H1 (cell line): ENCODE measurements around the gene WDCP. TPM values are rescaled to one million over a fixed set of nuclear protein-coding genes. Genes with fewer than 3 reads are reported as not detected.

Source experiments
- BRCA1 ChIP-seq: IDR thresholded peaks from 2 replicates; pipeline ENCODE4 v1.6.1; 2012; ENCODE audit warnings: low read depth, low read length, improper control_type of control experiment
- CBX8 ChIP-seq: fragments of 300-800, 300-1000 bp; sonication (generic); IDR thresholded peaks from 2 replicates; pipeline ENCODE4 v1.7.1; 2016; ENCODE audit warnings: low read depth, low read length, borderline replicate concordance
- CHD1 ChIP-seq: IDR thresholded peaks from 2 replicates; pipeline ENCODE4 v1.6.1; 2012; ENCODE audit warnings: low read depth, low read length, improper control_type of control experiment
- CTBP2 ChIP-seq: IDR thresholded peaks from 2 replicates; pipeline ENCODE4 v1.7.0; 2011; ENCODE audit warnings: borderline replicate concordance, mild to moderate bottlenecking, moderate library complexity, mixed read lengths, low read length; ENCODE audit not compliant: insufficient read depth, insufficient read length
- E2F6 ChIP-seq: IDR thresholded peaks from 2 replicates; pipeline ENCODE4 v1.6.1; 2012; ENCODE audit warnings: inconsistent platforms
- JUND ChIP-seq: IDR thresholded peaks from 2 replicates; pipeline ENCODE4 v1.6.1; 2011; ENCODE audit warnings: mild to moderate bottlenecking, improper control_type of control experiment, low read length
- PHF8 ChIP-seq: fragments of 200-600 bp; sonication (generic); conservative IDR thresholded peaks from 2 replicates; pipeline ENCODE4 v1.7.1; 2012; ENCODE audit warnings: low read depth, mild to moderate bottlenecking, inconsistent platforms, low read length, moderate library complexity
- RNF2 ChIP-seq: fragments of 200-900, 300-1000 bp; sonication (generic); IDR thresholded peaks from 2 replicates; pipeline ENCODE4 v1.7.1; 2016; ENCODE audit warnings: borderline replicate concordance, low read depth, mild to moderate bottlenecking, antibody characterized with exemption, low read length; ENCODE audit not compliant: poor library complexity, severe bottlenecking; ENCODE audit errors: missing control alignments
- polyA plus RNA-seq, 7 experiments: library from polyadenylated mRNA; depleted of rRNA in 3 of 7; stranded (reverse) in 5 of 7; unstranded in 2 of 7; fragments of >200 nt in 5 of 7; fragments of 200-250 nt in 2 of 7; gene quantifications; 1 replicate in 5 of 7; 2 replicates in 1 of 7; 4 replicates in 1 of 7; pipeline versions ENCODE4 v1.2.1 to v1.2.3, GENCODE V29; 2011 to 2013; ENCODE audit warnings: missing spikeins in 2 of 7, mixed read lengths in 2 of 7
- total RNA-seq: library from RNA; stranded (reverse); fragmentation: NEBNext Ultra II Directional; extraction: Animal tissue kit (Norgen Biotek cat#: 25700); gene quantifications from 2 replicates; pipeline ENCODE4 v1.2.1, GENCODE V29; 2021

Gene WDCP
- total and polyA plus RNA-seq, 2 of the 8 experiments (the other 6 are each of a cell fraction or from before 2014, with no cell fraction given) = 19.2 to 40.1 TPM

DNA sequence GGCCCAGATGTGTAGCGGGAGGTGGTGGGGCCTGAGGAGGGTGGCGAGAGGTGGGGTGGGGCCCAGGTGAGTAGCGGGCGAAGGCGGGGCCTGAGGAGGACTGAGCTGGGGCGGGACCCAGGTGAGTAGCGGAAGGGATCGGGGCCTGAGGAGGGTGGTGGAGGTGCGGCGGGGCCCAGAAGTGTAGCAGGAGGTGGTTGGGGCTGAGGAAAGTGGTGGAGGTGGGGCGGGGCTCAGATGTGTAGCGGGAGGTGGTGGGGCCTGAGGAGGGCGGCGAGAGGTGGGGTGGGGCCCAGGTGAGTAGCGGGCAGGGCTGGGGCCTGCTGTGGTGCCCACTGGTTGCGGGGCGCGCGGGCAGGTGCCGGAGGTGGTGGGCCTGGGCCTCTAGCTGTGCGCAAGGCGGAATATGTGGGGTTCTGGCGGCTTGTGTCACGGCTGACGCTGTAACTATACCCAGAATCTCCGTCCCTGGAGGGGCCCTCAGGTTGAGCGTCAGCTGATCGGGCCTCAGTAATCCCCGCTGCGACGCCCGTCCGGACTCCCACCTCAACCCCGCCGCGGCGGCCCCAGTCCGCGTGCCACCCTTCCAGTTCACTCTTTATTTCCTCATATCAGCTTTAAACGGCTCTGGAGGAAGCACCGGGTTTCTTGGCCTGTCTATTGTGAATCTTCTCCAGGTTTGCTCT, 29.8 kb upstream of the WDCP start (continued):
- TF ChIP-seq RNF2 (no peak), JUND (no peak), BRCA1 (no peak), PHF8 (peak; percentile 52), CTBP2 (no peak), CBX8 (no peak), CHD1 (no peak), E2F6 (0 out of 2 replicates have a peak, but pooled peaks have one; percentile 18)
- TF ChIP-seq, all 59 proteins: peak for 7
